Measurements from ENCODE around the gene CNKSR3.

- TF ChIP-seq, protein P1, sequence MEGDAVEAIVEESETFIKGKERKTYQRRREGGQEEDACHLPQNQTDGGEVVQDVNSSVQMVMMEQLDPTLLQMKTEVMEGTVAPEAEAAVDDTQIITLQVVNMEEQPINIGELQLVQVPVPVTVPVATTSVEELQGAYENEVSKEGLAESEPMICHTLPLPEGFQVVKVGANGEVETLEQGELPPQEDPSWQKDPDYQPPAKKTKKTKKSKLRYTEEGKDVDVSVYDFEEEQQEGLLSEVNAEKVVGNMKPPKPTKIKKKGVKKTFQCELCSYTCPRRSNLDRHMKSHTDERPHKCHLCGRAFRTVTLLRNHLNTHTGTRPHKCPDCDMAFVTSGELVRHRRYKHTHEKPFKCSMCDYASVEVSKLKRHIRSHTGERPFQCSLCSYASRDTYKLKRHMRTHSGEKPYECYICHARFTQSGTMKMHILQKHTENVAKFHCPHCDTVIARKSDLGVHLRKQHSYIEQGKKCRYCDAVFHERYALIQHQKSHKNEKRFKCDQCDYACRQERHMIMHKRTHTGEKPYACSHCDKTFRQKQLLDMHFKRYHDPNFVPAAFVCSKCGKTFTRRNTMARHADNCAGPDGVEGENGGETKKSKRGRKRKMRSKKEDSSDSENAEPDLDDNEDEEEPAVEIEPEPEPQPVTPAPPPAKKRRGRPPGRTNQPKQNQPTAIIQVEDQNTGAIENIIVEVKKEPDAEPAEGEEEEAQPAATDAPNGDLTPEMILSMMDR (IDR thresholded peaks at IDR 0.05; ENCODE audit: poor library complexity, severe bottlenecking) = no peak
- no peak for TF ChIP-seq EZH2 (IDR thresholded peaks at IDR 0.05; ENCODE audit: borderline replicate concordance, insufficient read depth, low read length, poor library complexity, severe bottlenecking)
- TF ChIP-seq POLR2AphosphoS5 (IDR thresholded peaks at IDR 0.05) = no peak
- no peak for TF ChIP-seq EP300 (conservative IDR thresholded peaks at IDR 0.05; ENCODE audit: poor library complexity, severe bottlenecking)
- no peak for TF ChIP-seq SMC3 (conservative IDR thresholded peaks at IDR 0.05; ENCODE audit: poor library complexity)
- no peak for TF ChIP-seq RAD21 (conservative IDR thresholded peaks at IDR 0.05)
- no peak for TF ChIP-seq MXI1 (conservative IDR thresholded peaks at IDR 0.05; ENCODE audit: poor library complexity, severe bottlenecking)
- no peak for TF ChIP-seq TAF1 (IDR thresholded peaks at IDR 0.05; ENCODE audit: low read depth)
- TF ChIP-seq REST (IDR thresholded peaks at IDR 0.05; ENCODE audit: borderline replicate concordance) = no peak
Measured at GRCh38 chr6:154371281-154371680, 139.2 kb downstream of the CNKSR3 start.

All from neural cell (in vitro differentiated cells).